ENCODE data around the gene AP1S2. TPM values are rescaled to one million over a fixed set of nuclear protein-coding genes. Genes with fewer than 3 reads are reported as not detected.

AP1S2 gene
- total RNA-seq, 1 experiment from 2014 or later: 19.9 TPM

GRCh38 chrX:15848576-15848975 lies 6.0 kb downstream of the AP1S2 start:
- ATAC-seq: no peak
- no TSS peak for BruUV-seq (replicated peaks)
- DNase-seq (ENCODE audit: low read depth, low spot score): no peak
- no peak for TF ChIP-seq EZH2phosphoT487 (IDR thresholded peaks at IDR 0.05; ENCODE audit: borderline replicate concordance)
- TF ChIP-seq SRF (IDR thresholded peaks at IDR 0.05; ENCODE audit: low read depth): no peak
- no peak for TF ChIP-seq SIN3A (IDR thresholded peaks at IDR 0.05; ENCODE audit: low read depth)
- TF ChIP-seq SP1 (IDR thresholded peaks at IDR 0.05; ENCODE audit: low read depth): no peak
- no peak for TF ChIP-seq ZFX (IDR thresholded peaks at IDR 0.05)
- no peak for TF ChIP-seq POLR2AphosphoS5 (IDR thresholded peaks at IDR 0.05; ENCODE audit: low read depth, low read length)
- no peak for TF ChIP-seq TCF7L2 (IDR thresholded peaks at IDR 0.05; ENCODE audit: borderline replicate concordance, extremely low read depth, insufficient read depth, insufficient read length)
- TF ChIP-seq ATF3 (IDR thresholded peaks at IDR 0.05): no peak
- TF ChIP-seq RAD21 (IDR thresholded peaks at IDR 0.05; ENCODE audit: low read depth): no peak
- no peak for TF ChIP-seq EZH2 (IDR thresholded peaks at IDR 0.05)
- TF ChIP-seq EGR1 (IDR thresholded peaks at IDR 0.05; ENCODE audit: low read depth): no peak
- no peak for TF ChIP-seq FOSL1 (IDR thresholded peaks at IDR 0.05; ENCODE audit: low read depth)
- Histone ChIP-seq H4K20me1 (ENCODE audit: insufficient read depth) (no peaks in the 10 kb centered on the region), H3K4me3 (replicated peaks in 1 of 2; ENCODE audit: low read depth in 1 of 2, low read length in 2 of 2) (no peak overlapping the region), H3K4me2 (ENCODE audit: low read length) (no peak overlapping the region), H3K36me3 (ENCODE audit: control insufficient read depth in 1 of 2, insufficient read depth in 2 of 2, low read length in 2 of 2) (no peaks in the 10 kb centered on the region; a peak in 1 of 4 replicates), H3K9me2 (ENCODE audit: insufficient read depth) (no peaks in the 10 kb centered on the region), H3K9ac (ENCODE audit: low read length) (no peak overlapping the region), H3K4me1 (ENCODE audit: control insufficient read depth in 1 of 2, insufficient read depth in 2 of 2, low read length in 2 of 2) (peaks cover 0 to 4% of the 10 kb centered on the region in 2 experiments; a peak in 1 of 4 replicates), H3K9me3 (ENCODE audit: control insufficient read depth in 1 of 2, insufficient read depth in 1 of 2, low read depth in 1 of 2, low read length in 2 of 2) (no peaks in the 10 kb centered on the region), H3K27ac (ENCODE audit: low read depth, low read length) (no peak overlapping the region), H3K27me3 (ENCODE audit: insufficient read depth, low read length) (no peaks in the 10 kb centered on the region), H3K79me2 (ENCODE audit: insufficient read depth, low read length) (0 out of 2 replicates have a peak, but pooled peaks cover 3% of the 10 kb centered on the region), H2AFZ (ENCODE audit: low read depth, low read length, poor library complexity, severe bottlenecking) (no peak overlapping the region)
- ChIA-PET CTCF (no interaction called here), POLR2A (no interaction called here), RAD21 (ENCODE audit: low non-redundant PET in 1 of 2, low total read pairs in 2 of 2, uncharacterized antibody in 2 of 2, unreplicated experiment in 2 of 2) (no interaction called here)
- intact Hi-C loops (cut with micrococcal nuclease): no loop called here

GRCh38 chrX:15843960-15844359 lies 10.7 kb downstream of the AP1S2 start:
- ChIA-PET RAD21 (ENCODE audit: low non-redundant PET in 1 of 2, low total read pairs in 2 of 2, uncharacterized antibody in 2 of 2, unreplicated experiment in 2 of 2) (no interaction called here), CTCF (no interaction called here), POLR2A (no interaction called here)
- no peak overlapping the region for H3K4me2 ChIP-seq (ENCODE audit: low read length)
- no peak for TF ChIP-seq SP1 (IDR thresholded peaks at IDR 0.05; ENCODE audit: low read depth)
- no peak for TF ChIP-seq FOSL1 (IDR thresholded peaks at IDR 0.05; ENCODE audit: low read depth)
- TF ChIP-seq SRF (IDR thresholded peaks at IDR 0.05; ENCODE audit: low read depth): no peak
- no peak for TF ChIP-seq EGR1 (IDR thresholded peaks at IDR 0.05; ENCODE audit: low read depth)
- no peak for TF ChIP-seq REST (IDR thresholded peaks at IDR 0.05; ENCODE audit: low read depth)
- TF ChIP-seq RAD21 (IDR thresholded peaks at IDR 0.05; ENCODE audit: low read depth): no peak
- no peak for TF ChIP-seq ZBTB33 (IDR thresholded peaks at IDR 0.05; ENCODE audit: extremely low read depth, insufficient replicate concordance, low read length)
- TF ChIP-seq ATF3 (IDR thresholded peaks at IDR 0.05): no peak
- no peaks in the 10 kb centered on the region for H3K9me3 ChIP-seq (ENCODE audit: control insufficient read depth in 1 of 2, insufficient read depth in 1 of 2, low read depth in 1 of 2, low read length in 2 of 2)
- no peaks in the 10 kb centered on the region for H4K20me1 ChIP-seq (ENCODE audit: insufficient read depth)
- intact Hi-C loops (cut with micrococcal nuclease): no loop called here
- no peak for DNase-seq (ENCODE audit: low read depth, low spot score)
- H3K36me3 ChIP-seq (ENCODE audit: control insufficient read depth in 1 of 2, insufficient read depth in 2 of 2, low read length in 2 of 2): no peaks in the 10 kb centered on the region; a peak in 1 of 4 replicates
- H3K4me3 ChIP-seq (replicated peaks in 1 of 2; ENCODE audit: low read depth in 1 of 2, low read length in 2 of 2): no peak overlapping the region
- no peak for ATAC-seq
- no peak overlapping the region for H3K9ac ChIP-seq (ENCODE audit: low read length)
- no peaks in the 10 kb centered on the region for H3K9me2 ChIP-seq (ENCODE audit: insufficient read depth)
- H3K27me3 ChIP-seq (ENCODE audit: insufficient read depth, low read length): no peaks in the 10 kb centered on the region
- H3K27ac ChIP-seq (ENCODE audit: low read depth, low read length): no peak overlapping the region
- no TSS peak for BruUV-seq (replicated peaks)
- no peak overlapping the region for H2AFZ ChIP-seq (ENCODE audit: low read depth, low read length, poor library complexity, severe bottlenecking)
- no peaks in the 10 kb centered on the region for H3K4me1 ChIP-seq (ENCODE audit: control insufficient read depth in 1 of 2, insufficient read depth in 2 of 2, low read length in 2 of 2)
- H3K79me2 ChIP-seq (ENCODE audit: insufficient read depth, low read length): no peaks in the 10 kb centered on the region

Measured in HCT116 (cell line).